SK-N-SH (cell line): Measurements from ENCODE around the gene ZNF211.

Experiments used
- CTCF ChIP-seq: fragments of 200-600 bp; sonication (generic); IDR thresholded peaks from 2 replicates; pipeline ENCODE4 v1.6.1; 2017; ENCODE audit warnings: antibody characterized with exemption, mild to moderate bottlenecking, moderate library complexity
- EP300 ChIP-seq, 2 experiments: IDR thresholded peaks; 2 replicates each; pipeline versions ENCODE4 v1.4.0 to v1.6.1; 2012; ENCODE audit warnings: borderline replicate concordance in 1 of 2, low read depth in 1 of 2, low read length in 1 of 2
- GABPA ChIP-seq: IDR thresholded peaks from 2 replicates; pipeline ENCODE4 v1.4.0; 2012; ENCODE audit warnings: low read depth, mild to moderate bottlenecking
- MAX ChIP-seq: IDR thresholded peaks from 2 replicates; pipeline ENCODE4 v1.4.0; 2012; ENCODE audit warnings: low read depth
- MXI1 ChIP-seq: IDR thresholded peaks from 2 replicates; pipeline ENCODE4 v1.6.1; 2012; ENCODE audit warnings: mild to moderate bottlenecking, low read depth, low read length, improper control_type of control experiment
- REST ChIP-seq: IDR thresholded peaks from 2 replicates; pipeline ENCODE4 v1.6.1; 2012; ENCODE audit warnings: mild to moderate bottlenecking, low read depth, low read length, moderate library complexity

GRCh38 chr19:57675881-57676280, 42.9 kb downstream of the ZNF211 start:
- TF ChIP-seq REST (no peak), MAX (no peak), CTCF (no peak), EP300 (IDR thresholded peaks at IDR 0.05; ENCODE audit: borderline replicate concordance in 1 of 2, low read depth in 1 of 2, low read length in 1 of 2) (no peak), GABPA (no peak), MXI1 (no peak)
